MM.1S (cell line): ENCODE measurements around the gene NNT.

Experiments
- EZH2 ChIP-seq: fragments of 300-600 bp; sonication (generic); optimal IDR thresholded peaks from 2 replicates; pipeline ENCODE3; 2017; ENCODE audit warnings: low read depth, mild to moderate bottlenecking, antibody characterized with exemption, low read length, mixed read lengths
- TF ChIP-seq, protein P1 (sequence below): fragments of 300-600 bp; sonication (generic); IDR thresholded peaks from 2 replicates; pipeline ENCODE4 v1.5.1; 2016; ENCODE audit warnings: antibody characterized with exemption, low read length, mixed read lengths

DNA sequence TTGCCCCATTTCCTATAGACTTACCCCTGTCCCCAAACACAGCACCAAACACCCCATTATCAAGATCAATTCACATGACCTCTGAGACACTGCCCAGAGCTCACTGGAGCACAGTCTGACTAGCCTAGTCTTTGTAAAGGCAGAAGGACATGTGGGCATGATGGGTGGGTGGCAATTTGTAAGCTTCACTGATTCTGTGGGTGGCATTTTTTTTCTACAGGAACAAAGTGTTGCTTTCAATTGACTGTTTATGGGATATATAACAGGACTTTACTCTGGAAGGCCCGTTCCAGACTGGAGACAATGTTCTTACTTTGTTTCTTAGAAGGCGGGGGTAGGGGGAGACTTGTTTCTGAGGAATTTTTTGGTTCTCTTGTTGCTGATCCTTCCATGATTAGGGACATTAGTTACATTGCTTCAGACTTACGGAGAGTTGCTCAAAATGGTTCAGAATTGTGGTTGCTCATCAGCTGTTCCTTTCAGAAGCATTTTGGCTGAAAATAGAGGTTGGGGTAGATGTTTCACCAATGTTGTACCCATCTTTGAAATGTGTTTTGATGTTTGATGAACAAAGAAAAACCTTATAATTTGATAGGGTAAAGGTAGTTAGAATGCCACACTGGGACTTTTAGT is 20.2 kb downstream of the NNT start:
- TF ChIP-seq, protein P1, sequence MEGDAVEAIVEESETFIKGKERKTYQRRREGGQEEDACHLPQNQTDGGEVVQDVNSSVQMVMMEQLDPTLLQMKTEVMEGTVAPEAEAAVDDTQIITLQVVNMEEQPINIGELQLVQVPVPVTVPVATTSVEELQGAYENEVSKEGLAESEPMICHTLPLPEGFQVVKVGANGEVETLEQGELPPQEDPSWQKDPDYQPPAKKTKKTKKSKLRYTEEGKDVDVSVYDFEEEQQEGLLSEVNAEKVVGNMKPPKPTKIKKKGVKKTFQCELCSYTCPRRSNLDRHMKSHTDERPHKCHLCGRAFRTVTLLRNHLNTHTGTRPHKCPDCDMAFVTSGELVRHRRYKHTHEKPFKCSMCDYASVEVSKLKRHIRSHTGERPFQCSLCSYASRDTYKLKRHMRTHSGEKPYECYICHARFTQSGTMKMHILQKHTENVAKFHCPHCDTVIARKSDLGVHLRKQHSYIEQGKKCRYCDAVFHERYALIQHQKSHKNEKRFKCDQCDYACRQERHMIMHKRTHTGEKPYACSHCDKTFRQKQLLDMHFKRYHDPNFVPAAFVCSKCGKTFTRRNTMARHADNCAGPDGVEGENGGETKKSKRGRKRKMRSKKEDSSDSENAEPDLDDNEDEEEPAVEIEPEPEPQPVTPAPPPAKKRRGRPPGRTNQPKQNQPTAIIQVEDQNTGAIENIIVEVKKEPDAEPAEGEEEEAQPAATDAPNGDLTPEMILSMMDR: no peak
- TF ChIP-seq EZH2: no peak
